A549 treated with CORT108297 at 1 μM for 4 hours (cell line): ENCODE data around the gene SLC35G2. TPM values are rescaled to one million over a fixed set of nuclear protein-coding genes. Genes with fewer than 3 reads are reported as not detected.

Experiments used
- total RNA-seq: library from RNA; stranded (reverse); fragments of 200-300 nt; extraction: Qiagen RNA extraction; gene quantifications from 5 replicates; pipeline ENCODE4 v1.2.3, GENCODE V29; 2022

Gene SLC35G2
- total RNA-seq, result 25.5 to 30.9 TPM (median 28.9 TPM) in 5 replicates

GRCh38 chr3:136818769-136819391, at the start of gene SLC35G2:
Gene SLC35G2 (plus strand): TSS chr3:136819126. CDS start chr3:136854461, 35,335 bp downstream.

GRCh38 chr3:136861890-136862616, 43.1 kb downstream of the SLC35G2 start, which contains the start of gene NCK1:
Gene NCK1 (plus strand): TSS chr3:136862208. CDS start chr3:136928002, 65,794 bp downstream.

Other genes starting within 250 kb of the SLC35G2 start
- gene STAG1, start 66.7 kb upstream of the SLC35G2 start, total RNA-seq, result 8.0 to 11.8 TPM (median 9.4 TPM) in 5 replicates
- 25.0 to 30.6 TPM (median 26.8 TPM) in 5 replicates for gene NCK1, start 43.1 kb downstream of the SLC35G2 start, total RNA-seq
- gene IL20RB, start 138.9 kb downstream of the SLC35G2 start, total RNA-seq, result 0.59 to 0.91 TPM (median 0.83 TPM) in 5 replicates